Kidney epithelial cell (primary cell): Measurements from ENCODE around the gene ZNF212. TPM values are rescaled to one million over a fixed set of nuclear protein-coding genes. Genes with fewer than 3 reads are reported as not detected.

Experiments
- DNase-seq: peaks from one replicate; pipeline ENCODE4 v3.0.0-alpha.2; 2010; ENCODE audit warnings: low read depth
- H3K27me3 ChIP-seq: 2 replicates; pipeline ENCODE4 v1.6.0; 2011; ENCODE audit warnings: low read length; ENCODE audit not compliant: control insufficient read depth, insufficient read depth
- H3K36me3 ChIP-seq: 2 replicates; pipeline ENCODE4 v1.5.1; 2011; ENCODE audit warnings: low read length; ENCODE audit not compliant: control insufficient read depth, insufficient read depth
- H3K4me3 ChIP-seq: 2 replicates; pipeline ENCODE4 v1.5.1; 2011; ENCODE audit warnings: low read depth, mild to moderate bottlenecking, control low read depth, low read length
- total RNA-seq: library from RNA; depleted of rRNA; stranded (reverse); fragments of >200 nt; gene quantifications from 2 replicates; pipeline ENCODE4 v1.2.3, GENCODE V29; 2015
- TF ChIP-seq, protein P1 (sequence below): IDR thresholded peaks from 2 replicates; pipeline ENCODE4 v1.5.1; 2011; ENCODE audit warnings: mild to moderate bottlenecking, moderate library complexity, low read length, control low read depth, inconsistent platforms; ENCODE audit not compliant: insufficient read depth, poor library complexity, severe bottlenecking

ZNF212 gene
- total RNA-seq, 1 donor from 2014 or later: 6.7 TPM

DNA sequence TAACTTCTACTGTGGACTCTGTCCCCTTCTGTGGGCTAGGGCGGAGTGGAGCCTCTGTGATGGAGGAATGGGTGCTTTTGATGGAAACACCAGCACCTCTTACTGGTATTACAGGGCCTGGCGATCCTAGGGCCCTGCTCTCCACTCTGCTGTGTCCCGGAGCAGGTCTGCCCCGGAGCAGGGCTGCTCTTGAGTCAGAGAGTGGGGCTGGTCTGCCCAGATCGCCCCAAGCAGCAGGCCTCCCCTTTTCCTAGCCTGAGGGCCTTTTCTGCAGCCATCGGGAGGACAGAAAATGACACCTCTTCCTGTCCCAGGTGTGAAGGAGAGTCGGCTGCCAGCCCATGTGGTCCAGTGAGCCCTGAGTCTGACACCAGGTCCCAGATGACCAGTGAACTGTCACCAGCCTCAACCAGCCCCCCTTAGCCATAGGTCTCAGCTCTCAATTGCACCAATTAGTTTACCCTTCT lies 42.7 kb upstream of the ZNF212 start:
- Histone ChIP-seq H3K4me3 (peak overlapping the region; percentile 93), H3K36me3 (peaks cover 7% of the 10 kb centered on the region), H3K27me3 (no peaks in the 10 kb centered on the region)
- DNase-seq: no peak
- TF ChIP-seq, protein P1, sequence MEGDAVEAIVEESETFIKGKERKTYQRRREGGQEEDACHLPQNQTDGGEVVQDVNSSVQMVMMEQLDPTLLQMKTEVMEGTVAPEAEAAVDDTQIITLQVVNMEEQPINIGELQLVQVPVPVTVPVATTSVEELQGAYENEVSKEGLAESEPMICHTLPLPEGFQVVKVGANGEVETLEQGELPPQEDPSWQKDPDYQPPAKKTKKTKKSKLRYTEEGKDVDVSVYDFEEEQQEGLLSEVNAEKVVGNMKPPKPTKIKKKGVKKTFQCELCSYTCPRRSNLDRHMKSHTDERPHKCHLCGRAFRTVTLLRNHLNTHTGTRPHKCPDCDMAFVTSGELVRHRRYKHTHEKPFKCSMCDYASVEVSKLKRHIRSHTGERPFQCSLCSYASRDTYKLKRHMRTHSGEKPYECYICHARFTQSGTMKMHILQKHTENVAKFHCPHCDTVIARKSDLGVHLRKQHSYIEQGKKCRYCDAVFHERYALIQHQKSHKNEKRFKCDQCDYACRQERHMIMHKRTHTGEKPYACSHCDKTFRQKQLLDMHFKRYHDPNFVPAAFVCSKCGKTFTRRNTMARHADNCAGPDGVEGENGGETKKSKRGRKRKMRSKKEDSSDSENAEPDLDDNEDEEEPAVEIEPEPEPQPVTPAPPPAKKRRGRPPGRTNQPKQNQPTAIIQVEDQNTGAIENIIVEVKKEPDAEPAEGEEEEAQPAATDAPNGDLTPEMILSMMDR: no peak

- TF ChIP-seq, protein P1: no peak
- Histone ChIP-seq H3K4me3 (no peak overlapping the region), H3K27me3 (no peaks in the 10 kb centered on the region), H3K36me3 (peaks cover 7% of the 10 kb centered on the region)
- DNase-seq: no peak
Measured at GRCh38 chr7:149197675-149198074, 41.8 kb upstream of the ZNF212 start.

GRCh38 chr7:149198161-149198816 lies 41.2 kb upstream of the ZNF212 start:
- H3K4me3 ChIP-seq: no peak overlapping the region
- TF ChIP-seq, protein P1: no peak
- DNase-seq: no peak
- H3K27me3 ChIP-seq: no peaks in the 10 kb centered on the region
- peaks cover 10% of the 10 kb centered on the region for H3K36me3 ChIP-seq

GRCh38 chr7:149199234-149199995 lies 40.0 kb upstream of the ZNF212 start:
- peaks cover 10% of the 10 kb centered on the region for H3K36me3 ChIP-seq
- no peak for DNase-seq

GRCh38 chr7:149202831-149203231 lies 36.6 kb upstream of the ZNF212 start:
- TF ChIP-seq, protein P1: no peak
- no peak overlapping the region for H3K4me3 ChIP-seq
- H3K27me3 ChIP-seq: no peaks in the 10 kb centered on the region
- no peak for DNase-seq
- H3K36me3 ChIP-seq: peaks cover 10% of the 10 kb centered on the region

More at GRCh38 chr7:149199234-149199995, 40.0 kb upstream of the ZNF212 start:
- TF ChIP-seq, protein P1: no peak
- Histone ChIP-seq H3K4me3 (no peak overlapping the region), H3K27me3 (no peaks in the 10 kb centered on the region)
